ENCODE measurements around the gene IGF2BP1.
"Not testable (repeated sequence)": the region's sequence is repeated elsewhere in the genome, so short reads cannot be mapped to it uniquely, and the experiment has no call there.

The IGF2BP1 gene

DNA sequence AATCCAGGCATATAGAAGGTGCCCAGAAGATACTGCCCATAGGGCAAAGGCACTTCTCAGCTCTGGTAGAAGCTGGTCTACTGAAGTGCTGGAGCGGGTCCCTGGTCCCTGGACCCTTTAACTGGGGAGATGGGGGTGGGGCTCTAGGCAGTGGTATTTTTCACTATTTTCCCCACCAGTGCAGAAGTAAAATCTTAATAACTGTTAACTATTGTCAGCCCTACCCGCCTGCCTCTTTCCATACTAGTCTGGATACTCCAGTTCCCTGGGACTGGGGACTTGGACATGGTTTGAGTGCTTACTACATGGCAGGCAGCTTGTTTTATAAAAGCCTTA lies 24.6 kb downstream of the IGF2BP1 start:
- no peak for DNase-seq

- DNase-seq = no peak
These were observed 25.3 kb downstream of the IGF2BP1 start for GRCh38 chr17:49022391-49022941.

- no peak for DNase-seq
These were observed 27.3 kb downstream of the IGF2BP1 start for GRCh38 chr17:49024523-49024922.

DNA sequence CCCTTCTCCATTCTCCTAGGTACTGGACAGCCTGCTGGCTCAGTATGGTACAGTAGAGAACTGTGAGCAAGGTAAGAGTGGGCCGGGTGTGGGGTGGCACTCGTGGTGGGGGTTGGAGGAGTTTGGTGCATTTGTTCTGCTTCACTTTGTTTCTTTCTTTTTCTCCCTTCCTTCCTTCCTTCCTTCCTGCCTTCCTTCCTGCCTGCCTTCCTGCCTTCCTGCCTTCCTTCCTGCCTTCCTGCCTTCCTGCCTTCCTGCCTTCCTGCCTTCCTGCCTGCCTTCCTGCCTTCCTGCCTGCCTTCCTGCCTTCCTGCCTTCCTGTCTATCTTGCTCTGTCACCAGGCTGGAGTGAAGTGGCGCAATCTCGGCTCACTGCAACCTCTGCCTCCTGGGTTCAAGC lies 29.3 kb downstream of the IGF2BP1 start:
- not testable (repeated sequence) for DNase-seq

GRCh38 chr17:49028271-49028670 lies 31.1 kb downstream of the IGF2BP1 start:
- DNase-seq = no peak

- no peak for DNase-seq
These were observed 32.6 kb downstream of the IGF2BP1 start for GRCh38 chr17:49029801-49030200.

- peak; percentile 62 for DNase-seq
These were observed 35.1 kb downstream of the IGF2BP1 start for GRCh38 chr17:49031965-49032928.

GRCh38 chr17:49035470-49036269 lies 38.5 kb downstream of the IGF2BP1 start:
- DNase-seq = peak; percentile 4

DNA sequence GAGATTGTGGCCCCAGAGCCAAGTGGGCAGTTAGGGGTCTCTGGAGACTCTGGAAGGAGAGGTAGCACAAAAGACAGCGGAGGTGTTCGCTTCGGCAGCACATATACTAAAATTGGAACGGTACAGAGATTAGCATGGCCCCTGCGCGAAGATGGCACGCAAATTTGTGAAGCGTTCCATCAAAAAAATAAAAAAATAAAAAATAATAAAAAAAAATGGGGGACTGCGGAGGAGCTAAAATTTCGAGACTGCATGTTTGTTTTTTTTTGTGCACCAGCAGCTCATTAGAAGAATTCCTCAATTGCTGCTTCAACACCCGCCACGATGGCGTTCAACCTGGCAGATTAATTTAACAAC lies 39.1 kb downstream of the IGF2BP1 start:
- DNase-seq = no peak

GRCh38 chr17:49038138-49038537 lies 41.0 kb downstream of the IGF2BP1 start:
- no peak for DNase-seq

- DNase-seq = no peak
These were observed 41.4 kb downstream of the IGF2BP1 start for GRCh38 chr17:49038544-49038943.

- DNase-seq = not testable (repeated sequence)
These were observed 42.3 kb downstream of the IGF2BP1 start for GRCh38 chr17:49039518-49039917.

GRCh38 chr17:49041527-49041926 lies 44.3 kb downstream of the IGF2BP1 start:
- no peak for DNase-seq

GRCh38 chr17:49045376-49045775 lies 48.2 kb downstream of the IGF2BP1 start:
- no peak for DNase-seq

DNA sequence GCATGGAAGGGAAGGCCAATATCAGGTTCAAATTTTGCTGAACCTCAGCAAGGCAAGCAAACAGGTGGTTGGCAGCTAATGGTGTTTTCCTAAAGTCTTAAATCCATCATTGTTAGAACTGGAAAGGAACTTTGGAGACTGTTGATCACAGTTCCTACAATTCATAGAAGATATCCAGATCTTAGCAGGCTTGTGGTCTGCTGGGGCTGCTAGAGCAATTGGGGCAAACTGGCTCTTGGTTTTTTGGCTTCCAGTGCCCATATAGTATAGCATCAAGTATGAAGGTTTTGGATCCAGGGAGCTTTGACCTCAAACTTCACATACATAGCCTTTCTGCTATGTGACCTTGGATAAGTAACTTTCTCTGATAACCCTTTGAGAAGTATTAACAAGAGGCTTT lies 49.7 kb downstream of the IGF2BP1 start:
- no peak for DNase-seq

DNA sequence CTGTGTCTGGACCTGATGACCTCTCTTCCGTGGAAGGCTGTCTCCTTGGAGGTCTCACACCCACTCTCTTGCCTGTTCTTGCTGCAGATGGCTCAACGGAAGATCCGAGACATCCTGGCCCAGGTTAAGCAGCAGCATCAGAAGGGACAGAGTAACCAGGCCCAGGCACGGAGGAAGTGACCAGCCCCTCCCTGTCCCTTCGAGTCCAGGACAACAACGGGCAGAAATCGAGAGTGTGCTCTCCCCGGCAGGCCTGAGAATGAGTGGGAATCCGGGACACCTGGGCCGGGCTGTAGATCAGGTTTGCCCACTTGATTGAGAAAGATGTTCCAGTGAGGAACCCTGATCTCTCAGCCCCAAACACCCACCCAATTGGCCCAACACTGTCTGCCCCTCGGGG lies 52.1 kb downstream of the IGF2BP1 start:
- no peak for DNase-seq

DNA sequence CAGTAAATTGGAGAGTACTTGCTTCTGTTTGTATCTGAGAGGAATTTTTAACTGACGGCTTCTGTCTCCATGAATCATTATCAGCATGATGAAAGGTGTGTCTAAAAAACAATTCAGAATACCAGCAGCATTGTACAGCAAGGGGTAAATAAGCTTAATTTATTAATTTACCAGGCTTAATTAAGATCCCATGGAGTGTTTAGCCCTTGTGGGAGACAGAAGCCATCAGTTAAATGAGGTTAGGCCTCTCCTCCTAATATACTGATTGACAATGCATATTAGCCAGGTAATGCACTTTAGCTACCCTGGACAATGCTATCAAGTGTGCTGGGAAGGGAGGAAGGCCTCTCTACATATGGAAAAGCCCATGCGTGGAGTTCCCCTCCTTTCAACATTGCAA lies 53.4 kb downstream of the IGF2BP1 start:
- DNase-seq = no peak

DNA sequence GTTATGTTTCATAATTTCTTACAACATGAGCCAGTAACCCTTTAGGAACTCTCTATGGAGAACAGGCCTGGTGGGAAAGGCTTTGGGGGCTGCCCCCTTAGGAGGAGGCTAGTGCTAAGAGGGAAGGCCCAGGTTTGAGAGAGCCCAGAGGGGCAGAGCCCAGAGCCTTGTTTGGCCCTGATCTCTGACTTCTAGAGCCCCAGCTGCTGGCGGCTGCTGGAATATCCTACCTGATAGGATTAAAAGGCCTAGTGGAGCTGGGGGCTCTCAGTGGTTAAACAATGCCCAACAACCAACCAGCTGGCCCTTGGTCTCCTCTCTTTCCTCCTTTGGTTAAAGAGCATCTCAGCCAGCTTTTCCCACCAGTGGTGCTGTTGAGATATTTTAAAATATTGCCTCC lies 54.1 kb downstream of the IGF2BP1 start:
- no peak for DNase-seq

- DNase-seq = no peak
These were observed 56.1 kb downstream of the IGF2BP1 start for GRCh38 chr17:49053171-49053829.

GRCh38 chr17:49054342-49055092 lies 57.3 kb downstream of the IGF2BP1 start:
- DNase-seq = no peak

DNA sequence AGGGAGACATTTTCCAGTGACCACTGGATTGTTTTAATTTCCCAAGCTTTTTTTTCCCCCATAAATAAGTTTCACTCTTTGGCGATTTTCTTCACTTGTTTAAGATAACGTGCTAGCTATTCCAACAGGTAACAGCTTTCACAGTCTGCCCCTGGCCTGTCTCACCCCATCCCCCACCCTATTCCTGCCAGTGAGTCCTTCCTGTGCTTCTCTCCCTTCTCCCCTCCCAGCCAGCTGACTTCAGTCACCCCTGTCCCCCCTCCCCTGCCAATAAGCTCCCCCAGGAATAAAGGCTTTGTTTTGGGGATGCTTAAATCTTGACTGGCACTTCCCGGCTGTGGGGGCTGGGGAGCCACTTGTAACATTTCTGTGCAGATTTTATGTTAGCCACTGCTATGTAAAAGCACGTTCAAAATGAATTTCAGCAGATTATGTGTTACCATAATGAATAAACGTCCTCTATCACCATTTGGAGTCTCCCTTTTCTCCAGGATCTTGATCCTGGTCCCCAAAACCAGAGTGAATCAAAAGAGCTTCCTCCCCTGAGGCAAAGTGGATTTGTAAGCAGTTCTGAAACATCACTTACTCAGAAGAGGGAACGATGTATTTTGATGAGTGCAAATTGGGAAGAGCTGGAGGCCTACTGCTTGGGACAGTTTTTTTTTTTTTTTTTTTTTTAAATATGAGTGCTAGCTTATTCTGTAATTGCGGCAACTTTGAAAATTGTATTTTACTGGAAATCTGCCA lies 58.2 kb downstream of the IGF2BP1 start:
- DNase-seq = no peak

DNA sequence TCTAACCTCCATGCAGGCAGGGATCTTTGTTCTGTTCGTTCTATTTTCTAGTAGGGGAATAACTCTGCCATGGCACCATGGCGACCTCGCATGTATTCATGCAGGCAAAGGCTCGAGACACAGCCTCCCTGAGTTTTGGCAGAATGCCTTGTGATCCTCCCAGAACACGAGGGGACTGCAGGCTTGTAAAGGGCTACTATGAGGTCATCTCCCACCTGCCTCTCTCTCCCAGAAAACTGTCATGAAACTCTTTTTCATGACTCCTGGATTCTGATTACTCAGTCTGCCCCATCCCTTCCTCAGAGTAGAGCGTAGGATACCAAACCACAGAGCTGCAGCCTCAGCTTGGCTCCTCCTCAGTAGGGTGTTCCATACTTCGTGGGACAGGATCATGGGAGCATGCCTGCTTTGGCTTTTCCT lies 64.3 kb downstream of the IGF2BP1 start:
- no peak for DNase-seq
